ENCODE measurements around the gene KCNH5.

Gene KCNH5

GRCh38 chr14:62778310-62778709 is 266.9 kb downstream of the KCNH5 start:
- H3K9ac ChIP-seq (ENCODE audit: low read depth, low read length, poor library complexity, severe bottlenecking) = no peak overlapping the region
- no peaks in the 10 kb centered on the region for H3K27me3 ChIP-seq (ENCODE audit: insufficient read depth, low read length, poor library complexity, severe bottlenecking)
- no peak overlapping the region for H2AFZ ChIP-seq (ENCODE audit: low read length)
- H3K4me2 ChIP-seq (ENCODE audit: low read depth, low read length, poor library complexity, severe bottlenecking) = no peak overlapping the region
- no peaks in the 10 kb centered on the region for H3K36me3 ChIP-seq (ENCODE audit: insufficient read depth, low read length)
- H3K79me2 ChIP-seq (ENCODE audit: insufficient read depth, low read length) = no peaks in the 10 kb centered on the region
- H3K9me3 ChIP-seq (ENCODE audit: insufficient read depth, low read depth, low read length) = no peaks in the 10 kb centered on the region
- H3K4me1 ChIP-seq (ENCODE audit: insufficient read depth, low read length, poor library complexity, severe bottlenecking) = no peaks in the 10 kb centered on the region
- H4K20me1 ChIP-seq (ENCODE audit: insufficient read depth, low read length, poor library complexity, severe bottlenecking) = no peaks in the 10 kb centered on the region
- no peaks in the 10 kb centered on the region for H3F3A ChIP-seq (ENCODE audit: low read depth)
- TF ChIP-seq CTCF (conservative IDR thresholded peaks at IDR 0.05; ENCODE audit: low read length) (no peak), EZH2phosphoT487 (IDR thresholded peaks at IDR 0.05; ENCODE audit: borderline replicate concordance) (no peak)
- H3K9me2 ChIP-seq (replicated peaks; ENCODE audit: low read depth, low read length) = no peaks in the 10 kb centered on the region
- H3K4me3 ChIP-seq (ENCODE audit: low read length, poor library complexity, severe bottlenecking) = no peak overlapping the region

GRCh38 chr14:62777510-62777909 is 267.7 kb downstream of the KCNH5 start:
- Histone ChIP-seq H3K79me2 (ENCODE audit: insufficient read depth, low read length) (no peaks in the 10 kb centered on the region), H3K4me2 (ENCODE audit: low read depth, low read length, poor library complexity, severe bottlenecking) (no peak overlapping the region), H3F3A (ENCODE audit: low read depth) (no peaks in the 10 kb centered on the region), H3K9ac (ENCODE audit: low read depth, low read length, poor library complexity, severe bottlenecking) (no peak overlapping the region), H3K4me1 (ENCODE audit: insufficient read depth, low read length, poor library complexity, severe bottlenecking) (no peaks in the 10 kb centered on the region), H3K4me3 (ENCODE audit: low read length, poor library complexity, severe bottlenecking) (no peak overlapping the region), H3K36me3 (ENCODE audit: insufficient read depth, low read length) (no peaks in the 10 kb centered on the region), H2AFZ (ENCODE audit: low read length) (no peak overlapping the region), H3K9me3 (ENCODE audit: insufficient read depth, low read depth, low read length) (no peaks in the 10 kb centered on the region), H3K9me2 (replicated peaks; ENCODE audit: low read depth, low read length) (no peaks in the 10 kb centered on the region), H3K27me3 (ENCODE audit: insufficient read depth, low read length, poor library complexity, severe bottlenecking) (no peaks in the 10 kb centered on the region), H4K20me1 (ENCODE audit: insufficient read depth, low read length, poor library complexity, severe bottlenecking) (no peaks in the 10 kb centered on the region)
- TF ChIP-seq EZH2phosphoT487 (IDR thresholded peaks at IDR 0.05; ENCODE audit: borderline replicate concordance) (no peak), CTCF (conservative IDR thresholded peaks at IDR 0.05; ENCODE audit: low read length) (no peak)

- no peaks in the 10 kb centered on the region for H3K4me1 ChIP-seq (ENCODE audit: insufficient read depth, low read length, poor library complexity, severe bottlenecking)
- TF ChIP-seq EZH2phosphoT487 (IDR thresholded peaks at IDR 0.05; ENCODE audit: borderline replicate concordance) (no peak), CTCF (conservative IDR thresholded peaks at IDR 0.05; ENCODE audit: low read length) (no peak)
- no peaks in the 10 kb centered on the region for H4K20me1 ChIP-seq (ENCODE audit: insufficient read depth, low read length, poor library complexity, severe bottlenecking)
- no peaks in the 10 kb centered on the region for H3K36me3 ChIP-seq (ENCODE audit: insufficient read depth, low read length)
- no peaks in the 10 kb centered on the region for H3K27me3 ChIP-seq (ENCODE audit: insufficient read depth, low read length, poor library complexity, severe bottlenecking)
- no peak overlapping the region for H3K9ac ChIP-seq (ENCODE audit: low read depth, low read length, poor library complexity, severe bottlenecking)
- no peak overlapping the region for H3K4me3 ChIP-seq (ENCODE audit: low read length, poor library complexity, severe bottlenecking)
- H3K4me2 ChIP-seq (ENCODE audit: low read depth, low read length, poor library complexity, severe bottlenecking) = no peak overlapping the region
- no peaks in the 10 kb centered on the region for H3K9me3 ChIP-seq (ENCODE audit: insufficient read depth, low read depth, low read length)
- H3K79me2 ChIP-seq (ENCODE audit: insufficient read depth, low read length) = no peaks in the 10 kb centered on the region
- H3K9me2 ChIP-seq (replicated peaks; ENCODE audit: low read depth, low read length) = no peaks in the 10 kb centered on the region
- H2AFZ ChIP-seq (ENCODE audit: low read length) = no peak overlapping the region
- no peaks in the 10 kb centered on the region for H3F3A ChIP-seq (ENCODE audit: low read depth)
These were observed 269.0 kb downstream of the KCNH5 start for GRCh38 chr14:62776300-62776699.
